ENCODE data around the gene CENPB. TPM values are rescaled to one million over a fixed set of nuclear protein-coding genes. Genes with fewer than 3 reads are reported as not detected.

Gene CENPB
- total and polyA plus RNA-seq, 4 donors = 35.9 to 113 (median 79.4) TPM

GRCh38 chr20:3755814-3756480 is 30.6 kb downstream of the CENPB start:
- H3K36me3 ChIP-seq (ENCODE audit: control insufficient read depth in 4 of 4, insufficient read depth in 4 of 4, low read length in 4 of 4) = peaks cover 0 to 20% (median 9%) of the 10 kb centered on the region in 4 donors
- peaks cover 0 to 5% (median 2%) of the 10 kb centered on the region in 3 donors for H3K27me3 ChIP-seq (ENCODE audit: control insufficient read depth in 3 of 3, insufficient read depth in 3 of 3, low read length in 2 of 3)
- H3K4me1 ChIP-seq (ENCODE audit: control insufficient read depth in 5 of 5, insufficient read depth in 5 of 5, low read length in 5 of 5) = peaks cover 0 to 9% (median 0%) of the 10 kb centered on the region in 5 donors
- H3K9me3 ChIP-seq (ENCODE audit: control insufficient read depth in 4 of 4, insufficient read depth in 3 of 4, low read length in 3 of 4) = no peaks in the 10 kb centered on the region
- WGBS, 2 donors = 84 to 93% methylated on average over 4 to 5 of the region's 5 CpGs
- no peak overlapping the region for H3K9ac ChIP-seq (ENCODE audit: insufficient read depth in 1 of 2, low read length in 2 of 2)
- DNase-seq = no peak
- no peak overlapping the region for H3K27ac ChIP-seq (ENCODE audit: low read depth in 1 of 2, low read length in 1 of 2)
- no peak for ATAC-seq (ENCODE audit: insufficient read depth, low FRiP score)
- H3K4me3 ChIP-seq = no peak overlapping the region
- TF ChIP-seq CTCF (IDR thresholded peaks at IDR 0.05; ENCODE audit: control extremely low read depth, extremely low read depth) = no peak

- peaks cover 0 to 11% (median 3%) of the 10 kb centered on the region in 3 donors for H3K27me3 ChIP-seq (ENCODE audit: control insufficient read depth in 3 of 3, insufficient read depth in 3 of 3, low read length in 2 of 3)
- peaks cover 0 to 22% (median 12%) of the 10 kb centered on the region in 4 donors for H3K36me3 ChIP-seq (ENCODE audit: control insufficient read depth in 4 of 4, insufficient read depth in 4 of 4, low read length in 4 of 4)
- DNase-seq (no peak), ATAC-seq (ENCODE audit: insufficient read depth, low FRiP score) (no peak)
- H3K9me3 ChIP-seq (ENCODE audit: control insufficient read depth in 4 of 4, insufficient read depth in 3 of 4, low read length in 3 of 4) = no peaks in the 10 kb centered on the region
- H3K27ac ChIP-seq (ENCODE audit: low read depth in 1 of 2, low read length in 1 of 2) = no peak overlapping the region
- H3K9ac ChIP-seq (ENCODE audit: insufficient read depth in 1 of 2, low read length in 2 of 2) = no peak overlapping the region
- 87 to 91% methylated on average over 7 of the region's 7 CpGs for WGBS, 2 donors
- no peak for TF ChIP-seq CTCF (IDR thresholded peaks at IDR 0.05; ENCODE audit: control extremely low read depth, extremely low read depth)
- no peak overlapping the region for H3K4me3 ChIP-seq
- H3K4me1 ChIP-seq (ENCODE audit: control insufficient read depth in 5 of 5, insufficient read depth in 5 of 5, low read length in 5 of 5) = peaks cover 0 to 3% (median 0%) of the 10 kb centered on the region in 5 donors
Measured at GRCh38 chr20:3755269-3755668, 31.3 kb downstream of the CENPB start.

- TF ChIP-seq CTCF (IDR thresholded peaks at IDR 0.05; ENCODE audit: control extremely low read depth, extremely low read depth) = no peak
- no peak overlapping the region for H3K27ac ChIP-seq (ENCODE audit: low read depth in 1 of 2, low read length in 1 of 2)
Measured at GRCh38 chr20:3754276-3754630, 32.3 kb downstream of the CENPB start.

More at GRCh38 chr20:3754276-3754630, 32.3 kb downstream of the CENPB start:
- Histone ChIP-seq H3K36me3 (ENCODE audit: control insufficient read depth in 4 of 4, insufficient read depth in 4 of 4, low read length in 4 of 4) (peaks cover 0 to 22% (median 12%) of the 10 kb centered on the region in 4 donors), H3K9me3 (ENCODE audit: control insufficient read depth in 4 of 4, insufficient read depth in 3 of 4, low read length in 3 of 4) (no peaks in the 10 kb centered on the region), H3K4me1 (ENCODE audit: control insufficient read depth in 5 of 5, insufficient read depth in 5 of 5, low read length in 5 of 5) (peaks cover 0 to 6% (median 0%) of the 10 kb centered on the region in 5 donors), H3K4me3 (no peak overlapping the region), H3K9ac (ENCODE audit: insufficient read depth in 1 of 2, low read length in 2 of 2) (no peak overlapping the region), H3K27me3 (ENCODE audit: control insufficient read depth in 3 of 3, insufficient read depth in 3 of 3, low read length in 2 of 3) (peaks cover 0 to 13% (median 3%) of the 10 kb centered on the region in 3 donors)
- WGBS, 2 donors = 87 to 95% methylated on average over 16 of the region's 16 CpGs
- DNase-seq = no peak
- no peak for ATAC-seq (ENCODE audit: insufficient read depth, low FRiP score)

Measured in lung (tissue), 12 donors.